Measurements from ENCODE around the gene B4GALNT3. TPM values are rescaled to one million over a fixed set of nuclear protein-coding genes. Genes with fewer than 3 reads are reported as not detected.

Gene B4GALNT3
- total and polyA plus RNA-seq, 8 donors = 2.7 to 34.0 (median 5.7) TPM

- Histone ChIP-seq H3K27ac (peak overlapping the region in 1 of 2 donors; percentile 33), H3K27me3 (no peaks in the 10 kb centered on the region), H3K9me3 (peaks cover 0 to 9% of the 10 kb centered on the region in 2 donors), H3K4me1 (peaks cover 0 to 9% of the 10 kb centered on the region in 2 donors), H3K36me3 (no peaks in the 10 kb centered on the region), H3K4me3 (no peak overlapping the region)
- no peak for DNase-seq
- no peak for ATAC-seq
- intact Hi-C loops (cut with DNase I) = no loop called here
- TF ChIP-seq, protein P1, sequence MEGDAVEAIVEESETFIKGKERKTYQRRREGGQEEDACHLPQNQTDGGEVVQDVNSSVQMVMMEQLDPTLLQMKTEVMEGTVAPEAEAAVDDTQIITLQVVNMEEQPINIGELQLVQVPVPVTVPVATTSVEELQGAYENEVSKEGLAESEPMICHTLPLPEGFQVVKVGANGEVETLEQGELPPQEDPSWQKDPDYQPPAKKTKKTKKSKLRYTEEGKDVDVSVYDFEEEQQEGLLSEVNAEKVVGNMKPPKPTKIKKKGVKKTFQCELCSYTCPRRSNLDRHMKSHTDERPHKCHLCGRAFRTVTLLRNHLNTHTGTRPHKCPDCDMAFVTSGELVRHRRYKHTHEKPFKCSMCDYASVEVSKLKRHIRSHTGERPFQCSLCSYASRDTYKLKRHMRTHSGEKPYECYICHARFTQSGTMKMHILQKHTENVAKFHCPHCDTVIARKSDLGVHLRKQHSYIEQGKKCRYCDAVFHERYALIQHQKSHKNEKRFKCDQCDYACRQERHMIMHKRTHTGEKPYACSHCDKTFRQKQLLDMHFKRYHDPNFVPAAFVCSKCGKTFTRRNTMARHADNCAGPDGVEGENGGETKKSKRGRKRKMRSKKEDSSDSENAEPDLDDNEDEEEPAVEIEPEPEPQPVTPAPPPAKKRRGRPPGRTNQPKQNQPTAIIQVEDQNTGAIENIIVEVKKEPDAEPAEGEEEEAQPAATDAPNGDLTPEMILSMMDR (IDR thresholded peaks at IDR 0.05) = no peak
These were observed 66.3 kb downstream of the B4GALNT3 start for GRCh38 chr12:526089-526488.

GRCh38 chr12:527241-527640, 67.5 kb downstream of the B4GALNT3 start:
- H3K36me3 ChIP-seq = no peaks in the 10 kb centered on the region
- H3K4me1 ChIP-seq = peaks cover 0 to 9% of the 10 kb centered on the region in 2 donors
- TF ChIP-seq, protein P1 (IDR thresholded peaks at IDR 0.05) = no peak
- H3K27me3 ChIP-seq = no peaks in the 10 kb centered on the region
- H3K9me3 ChIP-seq = peaks cover 0 to 20% of the 10 kb centered on the region in 2 donors
- H3K4me3 ChIP-seq = no peak overlapping the region
- no peak for ATAC-seq
- peak overlapping the region in 1 of 2 donors; percentile 33 for H3K27ac ChIP-seq
- intact Hi-C loops (cut with DNase I) = no loop called here
- DNase-seq = no peak

GRCh38 chr12:527729-528128, 68.0 kb downstream of the B4GALNT3 start:
- intact Hi-C loops (cut with DNase I) = no loop called here
- Histone ChIP-seq H3K4me1 (peaks cover 0 to 9% of the 10 kb centered on the region in 2 donors), H3K4me3 (no peak overlapping the region), H3K36me3 (no peaks in the 10 kb centered on the region), H3K27ac (no peak overlapping the region), H3K27me3 (no peaks in the 10 kb centered on the region), H3K9me3 (peaks cover 0 to 24% of the 10 kb centered on the region in 2 donors)
- DNase-seq = no peak
- TF ChIP-seq, protein P1 (IDR thresholded peaks at IDR 0.05) = no peak
- ATAC-seq = no peak

DNA sequence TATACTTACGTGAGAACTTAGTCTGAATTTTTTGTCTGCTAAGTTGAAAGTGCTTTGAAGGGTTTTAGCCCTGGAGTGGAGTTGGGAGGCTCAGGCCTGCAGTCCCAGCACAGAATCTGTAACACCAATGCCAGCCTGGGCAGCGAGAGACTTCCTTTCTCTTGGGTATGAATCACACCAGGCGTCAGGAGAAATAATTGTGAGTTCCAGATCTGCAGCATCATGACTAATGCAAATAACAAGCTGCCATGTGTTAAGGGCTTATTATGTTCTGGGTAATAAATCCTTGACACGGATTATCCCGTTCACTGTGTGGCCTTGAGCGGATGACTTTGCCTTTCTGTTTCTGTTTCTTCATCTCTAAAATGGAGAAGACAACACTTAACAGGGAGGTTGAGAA, 70.6 kb downstream of the B4GALNT3 start:
- Histone ChIP-seq H3K4me3 (no peak overlapping the region), H3K4me1 (peaks cover 0 to 9% of the 10 kb centered on the region in 2 donors), H3K36me3 (no peaks in the 10 kb centered on the region), H3K9me3 (peaks cover 0 to 24% of the 10 kb centered on the region in 2 donors), H3K27ac (no peak overlapping the region), H3K27me3 (no peaks in the 10 kb centered on the region)
- DNase-seq = no peak
- ATAC-seq = no peak
- intact Hi-C loops (cut with DNase I) = no loop called here
- TF ChIP-seq, protein P1 (IDR thresholded peaks at IDR 0.05) = no peak

DNA sequence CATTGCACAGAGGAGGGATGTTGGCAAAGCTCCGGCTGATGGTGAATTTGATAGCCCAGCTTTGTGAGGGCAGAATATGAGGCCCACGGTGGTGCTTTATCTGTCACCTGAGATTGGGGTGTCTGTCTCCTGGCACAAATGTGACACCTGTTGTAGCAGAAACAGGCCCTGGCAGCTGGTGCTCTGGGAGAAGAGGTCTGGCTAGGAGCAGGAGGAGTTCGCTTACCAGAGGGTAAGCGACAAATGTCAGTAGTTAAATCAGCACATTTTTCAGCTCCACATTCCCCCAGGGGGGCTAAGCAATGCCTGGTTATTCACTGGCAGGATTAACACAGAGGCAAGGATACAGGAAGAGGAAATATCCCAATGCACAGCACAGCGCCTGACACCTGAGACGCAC, 71.1 kb downstream of the B4GALNT3 start:
- H3K9me3 ChIP-seq = peaks cover 0 to 24% of the 10 kb centered on the region in 2 donors
- ATAC-seq = no peak
- no peak overlapping the region for H3K4me3 ChIP-seq
- peaks cover 0 to 7% of the 10 kb centered on the region in 2 donors for H3K4me1 ChIP-seq
- H3K36me3 ChIP-seq = no peaks in the 10 kb centered on the region
- H3K27me3 ChIP-seq = no peaks in the 10 kb centered on the region
- H3K27ac ChIP-seq = no peak overlapping the region
- intact Hi-C loops (cut with DNase I) = no loop called here
- TF ChIP-seq, protein P1 (IDR thresholded peaks at IDR 0.05) = no peak
- no peak for DNase-seq
